B cell (primary cell): ENCODE measurements around the gene GLI1.

ENCODE experiments used
- CTCF ChIP-seq: fragments of 200-600 bp; IDR thresholded peaks from one replicate; pipeline ENCODE4 v1.8.0; 2022; ENCODE audit warnings: antibody characterized with exemption, mild to moderate bottlenecking
- EZH2 ChIP-seq: IDR thresholded peaks from 2 replicates; pipeline ENCODE4 v1.6.1; 2012; ENCODE audit warnings: borderline replicate concordance, low read depth, mild to moderate bottlenecking, moderate library complexity, low read length; ENCODE audit not compliant: insufficient read depth, poor library complexity, severe bottlenecking

- no peak for TF ChIP-seq CTCF
- no peak for TF ChIP-seq EZH2
These were observed 2.7 kb upstream of the GLI1 start for GRCh38 chr12:57456737-57457490.
